CD14-positive monocyte (primary cell): ENCODE results near the gene ARFGAP2. TPM values are rescaled to one million over a fixed set of nuclear protein-coding genes. Genes with fewer than 3 reads are reported as not detected.

Experiments
- DNase-seq, 3 donors: peaks; one replicate each; pipeline ENCODE4 v3.0.0-alpha.2; 2011 to 2022
- H2AFZ ChIP-seq: 2 replicates; pipeline ENCODE4 v1.6.0; 2012; ENCODE audit warnings: mild to moderate bottlenecking, low read depth, low read length, inconsistent platforms; ENCODE audit not compliant: insufficient read depth, poor library complexity, severe bottlenecking
- H3K27ac ChIP-seq, 2 donors: 1 replicate in 1 of 2; 2 replicates in 1 of 2; pipeline ENCODE4 v1.5.1; 2012 to 2013; ENCODE audit warnings: low read length in 2 of 2, control low read depth in 1 of 2, inconsistent platforms in 1 of 2, low read depth in 1 of 2, mild to moderate bottlenecking in 1 of 2
- H3K27me3 ChIP-seq, 2 donors: one replicate each; pipeline versions ENCODE4 v1.6.0 to v1.6.1; 2011 to 2013; ENCODE audit warnings: low read length in 2 of 2; ENCODE audit not compliant: control insufficient read depth in 2 of 2, insufficient read depth in 2 of 2
- H3K36me3 ChIP-seq, 2 donors: replicated peaks in 1 of 2; 1 replicate in 1 of 2; 2 replicates in 1 of 2; pipeline versions ENCODE4 v1.5.1 to v1.6.1; 2012 to 2013; ENCODE audit warnings: low read length in 2 of 2, control low read depth in 1 of 2, inconsistent platforms in 1 of 2, mild to moderate bottlenecking in 1 of 2; ENCODE audit not compliant: insufficient read depth in 2 of 2, control insufficient read depth in 1 of 2
- H3K4me1 ChIP-seq, 2 donors: 1 replicate in 1 of 2; 2 replicates in 1 of 2; pipeline versions ENCODE4 v1.5.1 to v1.6.1; 2012 to 2013; ENCODE audit warnings: low read length in 2 of 2, control low read depth in 1 of 2, inconsistent platforms in 1 of 2, mild to moderate bottlenecking in 1 of 2, moderate library complexity in 1 of 2; ENCODE audit not compliant: insufficient read depth in 2 of 2, control insufficient read depth in 1 of 2
- H3K4me2 ChIP-seq: replicated peaks from 2 replicates; pipeline ENCODE3; 2012; ENCODE audit warnings: low read length, moderate library complexity, mild to moderate bottlenecking; ENCODE audit not compliant: poor library complexity, severe bottlenecking; ENCODE audit errors: extremely low read depth
- H3K4me3 ChIP-seq, 3 experiments: fragments of 200-600 bp in 1 of 3; sonication (generic) in 1 of 3; replicated peaks in 1 of 3; 1 replicate in 2 of 3; 2 replicates in 1 of 3; pipeline ENCODE4 v1.5.1; 2011 to 2013; ENCODE audit warnings: low read length in 3 of 3, mild to moderate bottlenecking in 3 of 3, control low read depth in 2 of 3, low read depth in 2 of 3, inconsistent platforms in 1 of 3, moderate library complexity in 1 of 3
- H3K79me2 ChIP-seq: 2 replicates; pipeline ENCODE4 v1.6.0; 2012; ENCODE audit warnings: mild to moderate bottlenecking, control low read depth, inconsistent platforms, low read length, moderate library complexity; ENCODE audit not compliant: insufficient read depth
- H3K9ac ChIP-seq: 2 replicates; pipeline ENCODE4 v1.6.0; 2017; ENCODE audit warnings: low read length, mild to moderate bottlenecking; ENCODE audit not compliant: insufficient read depth, poor library complexity, severe bottlenecking
- H3K9me3 ChIP-seq, 2 donors: replicated peaks in 1 of 2; 1 replicate in 1 of 2; 2 replicates in 1 of 2; pipeline versions ENCODE4 v1.5.1 to v1.6.1; 2012 to 2013; ENCODE audit warnings: low read length in 2 of 2, control low read depth in 1 of 2; ENCODE audit not compliant: control insufficient read depth in 1 of 2, insufficient read depth in 1 of 2
- H4K20me1 ChIP-seq: 2 replicates; pipeline ENCODE4 v1.6.0; 2012; ENCODE audit warnings: mild to moderate bottlenecking, low read length, control low read depth, moderate library complexity; ENCODE audit not compliant: insufficient read depth
- H3K27ac Mint-ChIP-seq, 7 donors: one replicate each; pipeline ENCODE4 v1.8.0; 2020; ENCODE audit warnings: mild to moderate bottlenecking in 7 of 7, mixed read lengths in 7 of 7, moderate library complexity in 6 of 7, inconsistent platforms in 2 of 7
- H3K27me3 Mint-ChIP-seq, 3 donors: one replicate each; pipeline ENCODE4 v1.8.0; 2021 to 2022; ENCODE audit warnings: low read depth in 3 of 3, mild to moderate bottlenecking in 3 of 3, mixed read lengths in 3 of 3, moderate library complexity in 3 of 3, inconsistent platforms in 1 of 3
- H3K36me3 Mint-ChIP-seq, 2 donors: one replicate each; pipeline ENCODE4 v1.8.0; 2020; ENCODE audit warnings: mixed read lengths in 2 of 2, inconsistent platforms in 1 of 2, mild to moderate bottlenecking in 1 of 2
- H3K4me1 Mint-ChIP-seq: one replicate; pipeline ENCODE4 v1.8.0; 2020; ENCODE audit warnings: mild to moderate bottlenecking, mixed read lengths
- H3K4me3 Mint-ChIP-seq, 2 donors: one replicate each; pipeline ENCODE4 v1.8.0; 2020; ENCODE audit warnings: mild to moderate bottlenecking in 2 of 2, mixed read lengths in 2 of 2, moderate library complexity in 1 of 2
- H3K9me3 Mint-ChIP-seq, 7 donors: one replicate each; pipeline ENCODE4 v1.8.0; 2020 to 2022; ENCODE audit warnings: mixed read lengths in 7 of 7, mild to moderate bottlenecking in 6 of 7, moderate library complexity in 6 of 7, inconsistent platforms in 2 of 7
- WGBS: methylation state at CpG from one replicate; pipeline ENCODE4 v1.1.5; 2013; ENCODE audit warnings: missing lambda C conversion rate; ENCODE audit not compliant: insufficient coverage; 5-methylcytosine and 5-hydroxymethylcytosine counted together
- intact Hi-C, 2 donors: fragments of 100-400 bp; cut with micrococcal nuclease; formaldehyde crosslinking; loops; one replicate each; pipeline versions ENCODE4 v1.15.0 to v1.15.1; 2023
- polyA plus RNA-seq, 3 donors: library from polyadenylated mRNA; depleted of rRNA in 1 of 3; unstranded in 2 of 3; stranded (reverse) in 1 of 3; fragments of 300-500 nt in 2 of 3; fragments of >200 nt in 1 of 3; fragmentation: Illumina TruSeq in 2 of 3; gene quantifications; 1 replicate in 2 of 3; 2 replicates in 1 of 3; pipeline ENCODE4 v1.2.3, GENCODE V29; 2012 to 2021
- TF ChIP-seq, protein P1 (sequence below): fragments of 200-600 bp; IDR thresholded peaks from one replicate; pipeline ENCODE4 v1.8.0; 2022; ENCODE audit warnings: antibody characterized with exemption, mild to moderate bottlenecking

The ARFGAP2 gene
- polyA plus RNA-seq, 3 donors = 59.7 to 129 (median 61.0) TPM

DNA sequence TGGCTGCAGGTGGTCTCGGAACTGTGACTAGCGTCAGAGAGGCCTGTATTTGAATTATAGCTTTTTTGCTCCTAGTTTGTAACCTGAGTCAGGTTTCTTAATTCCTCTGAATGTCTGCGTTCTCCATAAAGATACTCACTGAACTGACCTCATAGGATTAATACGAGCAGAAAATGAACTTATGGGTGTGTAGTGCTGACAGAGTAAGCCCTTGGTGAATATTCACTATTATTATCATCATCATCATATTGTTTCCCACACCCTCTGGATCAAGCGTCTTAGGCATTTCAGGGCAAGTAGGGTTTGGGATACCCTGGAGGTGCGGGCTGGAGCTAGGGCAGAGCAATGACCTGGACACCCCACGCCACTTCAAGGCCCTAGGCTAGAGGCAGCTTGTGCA lies 29.0 kb downstream of the ARFGAP2 start:
- no peak overlapping the region for H3K9ac ChIP-seq
- no peaks in the 10 kb centered on the region for H3K36me3 ChIP-seq
- no peaks in the 10 kb centered on the region for H3K9me3 ChIP-seq
- no peak overlapping the region for H3K4me3 ChIP-seq
- WGBS = 83% methylated on average over 4 of the region's 7 CpGs
- no peaks in the 10 kb centered on the region for H3K27me3 ChIP-seq
- Mint-ChIP-seq H3K27ac (no peak overlapping the region), H3K9me3 (no peaks in the 10 kb centered on the region), H3K36me3 (peaks cover 2 to 6% of the 10 kb centered on the region in 2 donors), H3K27me3 (peaks cover 0 to 3% (median 0%) of the 10 kb centered on the region in 3 donors), H3K4me1 (peaks cover 5% of the 10 kb centered on the region), H3K4me3 (no peak overlapping the region)
- no peak overlapping the region for H3K27ac ChIP-seq
- H2AFZ ChIP-seq = no peak overlapping the region
- intact Hi-C loops = no loop called here
- no peaks in the 10 kb centered on the region for H3K4me1 ChIP-seq
- H3K4me2 ChIP-seq = no peak overlapping the region
- no peaks in the 10 kb centered on the region for H3K79me2 ChIP-seq
- no peak for DNase-seq
- TF ChIP-seq, protein P1, sequence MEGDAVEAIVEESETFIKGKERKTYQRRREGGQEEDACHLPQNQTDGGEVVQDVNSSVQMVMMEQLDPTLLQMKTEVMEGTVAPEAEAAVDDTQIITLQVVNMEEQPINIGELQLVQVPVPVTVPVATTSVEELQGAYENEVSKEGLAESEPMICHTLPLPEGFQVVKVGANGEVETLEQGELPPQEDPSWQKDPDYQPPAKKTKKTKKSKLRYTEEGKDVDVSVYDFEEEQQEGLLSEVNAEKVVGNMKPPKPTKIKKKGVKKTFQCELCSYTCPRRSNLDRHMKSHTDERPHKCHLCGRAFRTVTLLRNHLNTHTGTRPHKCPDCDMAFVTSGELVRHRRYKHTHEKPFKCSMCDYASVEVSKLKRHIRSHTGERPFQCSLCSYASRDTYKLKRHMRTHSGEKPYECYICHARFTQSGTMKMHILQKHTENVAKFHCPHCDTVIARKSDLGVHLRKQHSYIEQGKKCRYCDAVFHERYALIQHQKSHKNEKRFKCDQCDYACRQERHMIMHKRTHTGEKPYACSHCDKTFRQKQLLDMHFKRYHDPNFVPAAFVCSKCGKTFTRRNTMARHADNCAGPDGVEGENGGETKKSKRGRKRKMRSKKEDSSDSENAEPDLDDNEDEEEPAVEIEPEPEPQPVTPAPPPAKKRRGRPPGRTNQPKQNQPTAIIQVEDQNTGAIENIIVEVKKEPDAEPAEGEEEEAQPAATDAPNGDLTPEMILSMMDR = no peak
- H4K20me1 ChIP-seq = no peaks in the 10 kb centered on the region

DNA sequence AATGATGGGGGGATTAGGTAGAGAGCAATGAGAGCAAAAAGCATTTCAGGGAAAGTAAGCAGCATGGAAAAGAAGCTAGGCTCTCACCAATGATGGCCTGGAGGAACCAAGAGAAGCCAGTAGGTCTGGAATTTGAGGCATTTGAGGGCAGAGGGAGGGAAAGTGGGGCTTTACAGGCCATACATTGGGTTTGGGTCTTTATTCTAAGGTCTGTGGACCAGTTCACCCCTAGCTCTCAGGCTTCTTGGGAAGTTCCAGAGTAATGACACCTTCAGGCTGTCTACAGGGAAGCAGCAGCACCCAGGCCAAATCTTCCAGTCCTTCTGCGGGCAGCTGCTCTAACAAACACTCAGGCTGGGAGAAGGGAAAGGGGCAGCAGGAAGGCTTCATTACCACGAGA lies 29.4 kb downstream of the ARFGAP2 start:
- Histone ChIP-seq H2AFZ (no peak overlapping the region), H3K36me3 (no peaks in the 10 kb centered on the region), H3K4me2 (no peak overlapping the region), H3K27ac (no peak overlapping the region), H3K4me3 (no peak overlapping the region), H3K9me3 (no peaks in the 10 kb centered on the region), H4K20me1 (no peaks in the 10 kb centered on the region), H3K27me3 (no peaks in the 10 kb centered on the region), H3K79me2 (no peaks in the 10 kb centered on the region), H3K9ac (no peak overlapping the region), H3K4me1 (no peaks in the 10 kb centered on the region)
- DNase-seq = no peak
- Mint-ChIP-seq H3K27ac (no peak overlapping the region), H3K4me3 (no peak overlapping the region), H3K4me1 (peaks cover 1% of the 10 kb centered on the region), H3K9me3 (no peaks in the 10 kb centered on the region), H3K27me3 (peaks cover 0 to 3% (median 0%) of the 10 kb centered on the region in 3 donors), H3K36me3 (peaks cover 2 to 7% of the 10 kb centered on the region in 2 donors)
- TF ChIP-seq, protein P1 = no peak
- intact Hi-C loops = no loop called here
- WGBS = 83% methylated on average over 1 of the region's 2 CpGs
